Panc1 (cell line): Measurements from ENCODE around the gene CLEC18B. TPM values are rescaled to one million over a fixed set of nuclear protein-coding genes. Genes with fewer than 3 reads are reported as not detected.

Experiments used
- ATAC-seq: fragments of 200-7000 bp; cut with Tn5 transposase; 2 replicates; pipeline ENCODE4 v1.9.1; 2020; ENCODE audit warnings: mild to moderate bottlenecking, moderate library complexity
- BruUV-seq: library from RNA; stranded (reverse); fragments of 400-500 nt; replicated peaks from 2 replicates; lab custom pipeline; 2021; lab: Mats Ljungman, UMichigan
- CTCF ChIA-PET: fragments of 300-600 bp; sonication (Branson Sonifier 250); formaldehyde crosslinking; loops from one replicate; lab custom pipeline; 2022; ENCODE audit warnings: antibody characterized with exemption; lab: Charles Lee
- POLR2A ChIA-PET: fragments of 300-600 bp; sonication (Branson Sonifier 250); formaldehyde crosslinking; loops from one replicate; lab custom pipeline; 2022; ENCODE audit warnings: antibody characterized with exemption; lab: Charles Lee
- DNase-seq: peaks from one replicate; pipeline ENCODE4 v3.0.0-alpha.2; 2010; ENCODE audit warnings: low read depth, low spot score
- H3K27ac ChIP-seq: 2 replicates; pipeline ENCODE4 v1.5.1; 2011; ENCODE audit warnings: mild to moderate bottlenecking, low read length, inconsistent platforms
- H3K27me3 ChIP-seq: fragments of 200-500 bp; sonication (Bioruptor generic); 2 replicates; pipeline ENCODE4 v1.6.0; 2014; ENCODE audit warnings: low read length, inconsistent platforms; ENCODE audit not compliant: control insufficient read depth, insufficient read depth
- H3K36me3 ChIP-seq: fragments of 200-500 bp; sonication (Bioruptor generic); 2 replicates; pipeline ENCODE4 v1.5.1; 2014; ENCODE audit warnings: inconsistent platforms, mild to moderate bottlenecking, low read length, moderate library complexity; ENCODE audit not compliant: control insufficient read depth, insufficient read depth
- H3K4me1 ChIP-seq: 2 replicates; pipeline ENCODE4 v1.5.1; 2011; ENCODE audit warnings: inconsistent platforms, mild to moderate bottlenecking, low read length, moderate library complexity; ENCODE audit not compliant: control insufficient read depth, insufficient read depth
- H3K4me3 ChIP-seq, 2 experiments: 2 replicates each; pipeline ENCODE4 v1.5.1; 2011 to 2012; ENCODE audit warnings: low read depth in 2 of 2, low read length in 2 of 2, mild to moderate bottlenecking in 2 of 2, inconsistent platforms in 1 of 2, moderate library complexity in 1 of 2
- H3K9me3 ChIP-seq: fragments of 200-500 bp; sonication (Bioruptor generic); 2 replicates; pipeline ENCODE4 v1.5.1; 2014; ENCODE audit warnings: low read depth, mild to moderate bottlenecking, inconsistent platforms, low read length, moderate library complexity; ENCODE audit not compliant: control insufficient read depth, insufficient read depth
- CTCF ChIP-seq: fragments of 450-650 bp; IDR thresholded peaks from 2 replicates; pipeline ENCODE4 v1.5.1; 2017; ENCODE audit warnings: mild to moderate bottlenecking
- POLR2AphosphoS5 ChIP-seq: IDR thresholded peaks from 2 replicates; pipeline ENCODE4 v1.6.1; 2012; ENCODE audit warnings: mild to moderate bottlenecking, low read depth, low read length, moderate library complexity
- SIN3A ChIP-seq: IDR thresholded peaks from 2 replicates; pipeline ENCODE4 v1.6.1; 2012; ENCODE audit warnings: low read depth, mild to moderate bottlenecking, low read length, moderate library complexity, borderline replicate concordance; ENCODE audit not compliant: insufficient read depth
- TCF7L2 ChIP-seq: IDR thresholded peaks from 2 replicates; pipeline ENCODE4 v1.6.1; 2011; ENCODE audit warnings: mild to moderate bottlenecking, low read depth, low read length, inconsistent platforms
- in situ Hi-C: cut with HindIII; loops from 2 replicates; pipeline ENCODE4 v1.10.0; 2016; ENCODE audit warnings: low sequenced_read_pairs, low pct_unique_long_range_greater_than_20kb
- intact Hi-C: fragments of 100-400 bp; cut with micrococcal nuclease; formaldehyde crosslinking; loops from one replicate; pipeline ENCODE4 v1.10.0; 2022; ENCODE audit not compliant: unreplicated experiment
- total RNA-seq: library from RNA; stranded (reverse); gene quantifications from one replicate; pipeline ENCODE4 v1.2.1, GENCODE V29; 2021; ENCODE audit not compliant: unreplicated experiment
- TF ChIP-seq, protein P1 (sequence below), 2 experiments: IDR thresholded peaks; 2 replicates each; pipeline ENCODE4 v1.6.1; 2011 to 2012; ENCODE audit warnings: low read depth in 2 of 2, control low read depth in 1 of 2, low read length in 1 of 2, mild to moderate bottlenecking in 1 of 2, moderate library complexity in 1 of 2; ENCODE audit not compliant: insufficient read depth in 1 of 2

The CLEC18B gene
- total RNA-seq, 1 experiment from 2014 or later = not detected

- in situ Hi-C loops = no loop called here
- ATAC-seq (no peak), DNase-seq (no peak)
- Histone ChIP-seq H3K36me3 (no peaks in the 10 kb centered on the region; the same call in 1 of the 2 replicates), H3K27me3 (no peaks in the 10 kb centered on the region), H3K4me3 (no peak overlapping the region), H3K9me3 (no peaks in the 10 kb centered on the region), H3K27ac (no peak overlapping the region), H3K4me1 (no peaks in the 10 kb centered on the region)
- intact Hi-C loops = no loop called here
- BruUV-seq = no TSS peak
- CTCF ChIA-PET = interaction anchor here (0.5 kb wide), 1 partner anchor 19 kb away, joined by 9 read pairs; no protein-coding TSS in a partner anchor
- POLR2A ChIA-PET = no interaction called here
- TF ChIP-seq CTCF (no peak), SIN3A (no peak), TCF7L2 (no peak), POLR2AphosphoS5 (no peak)
- TF ChIP-seq, protein P1, sequence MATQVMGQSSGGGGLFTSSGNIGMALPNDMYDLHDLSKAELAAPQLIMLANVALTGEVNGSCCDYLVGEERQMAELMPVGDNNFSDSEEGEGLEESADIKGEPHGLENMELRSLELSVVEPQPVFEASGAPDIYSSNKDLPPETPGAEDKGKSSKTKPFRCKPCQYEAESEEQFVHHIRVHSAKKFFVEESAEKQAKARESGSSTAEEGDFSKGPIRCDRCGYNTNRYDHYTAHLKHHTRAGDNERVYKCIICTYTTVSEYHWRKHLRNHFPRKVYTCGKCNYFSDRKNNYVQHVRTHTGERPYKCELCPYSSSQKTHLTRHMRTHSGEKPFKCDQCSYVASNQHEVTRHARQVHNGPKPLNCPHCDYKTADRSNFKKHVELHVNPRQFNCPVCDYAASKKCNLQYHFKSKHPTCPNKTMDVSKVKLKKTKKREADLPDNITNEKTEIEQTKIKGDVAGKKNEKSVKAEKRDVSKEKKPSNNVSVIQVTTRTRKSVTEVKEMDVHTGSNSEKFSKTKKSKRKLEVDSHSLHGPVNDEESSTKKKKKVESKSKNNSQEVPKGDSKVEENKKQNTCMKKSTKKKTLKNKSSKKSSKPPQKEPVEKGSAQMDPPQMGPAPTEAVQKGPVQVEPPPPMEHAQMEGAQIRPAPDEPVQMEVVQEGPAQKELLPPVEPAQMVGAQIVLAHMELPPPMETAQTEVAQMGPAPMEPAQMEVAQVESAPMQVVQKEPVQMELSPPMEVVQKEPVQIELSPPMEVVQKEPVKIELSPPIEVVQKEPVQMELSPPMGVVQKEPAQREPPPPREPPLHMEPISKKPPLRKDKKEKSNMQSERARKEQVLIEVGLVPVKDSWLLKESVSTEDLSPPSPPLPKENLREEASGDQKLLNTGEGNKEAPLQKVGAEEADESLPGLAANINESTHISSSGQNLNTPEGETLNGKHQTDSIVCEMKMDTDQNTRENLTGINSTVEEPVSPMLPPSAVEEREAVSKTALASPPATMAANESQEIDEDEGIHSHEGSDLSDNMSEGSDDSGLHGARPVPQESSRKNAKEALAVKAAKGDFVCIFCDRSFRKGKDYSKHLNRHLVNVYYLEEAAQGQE (IDR thresholded peaks at IDR 0.05; ENCODE audit: insufficient read depth in 1 of 2, low read depth in 2 of 2, low read length in 1 of 2) = no peak
These were observed 28.2 kb upstream of the CLEC18B start for GRCh38 chr16:74449470-74449869.

GRCh38 chr16:74448990-74449389 is 27.7 kb upstream of the CLEC18B start:
- peak; percentile 25 for DNase-seq
- ChIA-PET POLR2A (no interaction called here), CTCF (interaction anchor here (0.5 kb wide), 1 partner anchor 18 kb away, joined by 9 read pairs; no protein-coding TSS in a partner anchor)
- Histone ChIP-seq H3K9me3 (no peaks in the 10 kb centered on the region), H3K4me3 (no peak overlapping the region), H3K27ac (no peak overlapping the region), H3K36me3 (no peaks in the 10 kb centered on the region; the same call in 1 of the 2 replicates), H3K4me1 (no peaks in the 10 kb centered on the region), H3K27me3 (no peaks in the 10 kb centered on the region)
- TF ChIP-seq CTCF (no peak), SIN3A (no peak), TCF7L2 (no peak), POLR2AphosphoS5 (no peak)
- TF ChIP-seq, protein P1 (IDR thresholded peaks at IDR 0.05; ENCODE audit: insufficient read depth in 1 of 2, low read depth in 2 of 2, low read length in 1 of 2) = no peak
- peak; percentile 66; the same call in 1 of the 2 replicates for ATAC-seq
- intact Hi-C loops = no loop called here
- in situ Hi-C loops = no loop called here
- no TSS peak for BruUV-seq
